Measurements from ENCODE around the gene ITGAE.
"Not testable (repeated sequence)": the region's sequence is repeated elsewhere in the genome, so short reads cannot be mapped to it uniquely, and the experiment has no call there.

Gene ITGAE

DNA sequence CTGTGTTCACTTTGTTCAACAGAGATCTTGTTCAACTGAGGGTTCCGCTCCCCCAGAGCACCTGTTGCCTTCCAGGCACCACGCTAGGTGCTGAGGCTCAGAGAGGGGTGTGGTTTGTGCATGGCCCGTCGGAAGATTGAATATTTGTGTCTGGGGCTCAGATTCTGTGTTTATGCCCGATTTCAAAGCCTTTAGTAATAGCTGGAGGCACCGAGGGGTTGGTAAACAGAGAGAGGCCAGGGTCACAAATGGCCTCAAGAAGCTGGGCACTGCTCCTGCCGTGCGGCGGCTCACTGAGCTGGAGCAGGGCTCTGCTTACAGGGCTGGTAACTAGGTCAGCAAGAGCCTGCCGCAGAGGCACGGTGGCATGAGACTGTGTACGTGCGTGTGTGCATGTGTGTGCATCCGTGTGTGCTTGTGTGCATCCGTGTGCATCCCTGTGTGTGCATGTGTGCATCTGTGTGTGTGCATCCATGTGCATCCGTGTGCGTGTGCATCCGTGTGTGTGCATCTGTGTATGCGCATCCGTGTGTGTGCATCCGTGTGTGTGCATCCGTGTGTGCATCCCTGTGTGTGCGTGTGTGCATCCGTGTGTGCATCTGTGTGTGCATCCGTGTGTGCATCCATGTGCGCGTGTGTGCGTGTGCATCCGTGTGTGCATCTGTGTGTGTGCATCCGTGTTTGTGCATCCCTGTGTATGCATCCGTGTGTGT lies 5.4 kb downstream of the ITGAE start:
- Histone ChIP-seq H3K36me3 (no peaks in the 10 kb centered on the region), H3K9me3 (ENCODE audit: severe bottlenecking) (no peaks in the 10 kb centered on the region), H3K4me3 (ENCODE audit: low read depth, low read length) (no peak overlapping the region), H3K27ac (no peak overlapping the region), H3K27me3 (ENCODE audit: insufficient read depth, low read depth, severe bottlenecking) (no peaks in the 10 kb centered on the region)
- DNase-seq: no peak
- TF ChIP-seq, protein P1, sequence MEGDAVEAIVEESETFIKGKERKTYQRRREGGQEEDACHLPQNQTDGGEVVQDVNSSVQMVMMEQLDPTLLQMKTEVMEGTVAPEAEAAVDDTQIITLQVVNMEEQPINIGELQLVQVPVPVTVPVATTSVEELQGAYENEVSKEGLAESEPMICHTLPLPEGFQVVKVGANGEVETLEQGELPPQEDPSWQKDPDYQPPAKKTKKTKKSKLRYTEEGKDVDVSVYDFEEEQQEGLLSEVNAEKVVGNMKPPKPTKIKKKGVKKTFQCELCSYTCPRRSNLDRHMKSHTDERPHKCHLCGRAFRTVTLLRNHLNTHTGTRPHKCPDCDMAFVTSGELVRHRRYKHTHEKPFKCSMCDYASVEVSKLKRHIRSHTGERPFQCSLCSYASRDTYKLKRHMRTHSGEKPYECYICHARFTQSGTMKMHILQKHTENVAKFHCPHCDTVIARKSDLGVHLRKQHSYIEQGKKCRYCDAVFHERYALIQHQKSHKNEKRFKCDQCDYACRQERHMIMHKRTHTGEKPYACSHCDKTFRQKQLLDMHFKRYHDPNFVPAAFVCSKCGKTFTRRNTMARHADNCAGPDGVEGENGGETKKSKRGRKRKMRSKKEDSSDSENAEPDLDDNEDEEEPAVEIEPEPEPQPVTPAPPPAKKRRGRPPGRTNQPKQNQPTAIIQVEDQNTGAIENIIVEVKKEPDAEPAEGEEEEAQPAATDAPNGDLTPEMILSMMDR (IDR thresholded peaks at IDR 0.05; ENCODE audit: low read depth, low read length): no peak

DNA sequence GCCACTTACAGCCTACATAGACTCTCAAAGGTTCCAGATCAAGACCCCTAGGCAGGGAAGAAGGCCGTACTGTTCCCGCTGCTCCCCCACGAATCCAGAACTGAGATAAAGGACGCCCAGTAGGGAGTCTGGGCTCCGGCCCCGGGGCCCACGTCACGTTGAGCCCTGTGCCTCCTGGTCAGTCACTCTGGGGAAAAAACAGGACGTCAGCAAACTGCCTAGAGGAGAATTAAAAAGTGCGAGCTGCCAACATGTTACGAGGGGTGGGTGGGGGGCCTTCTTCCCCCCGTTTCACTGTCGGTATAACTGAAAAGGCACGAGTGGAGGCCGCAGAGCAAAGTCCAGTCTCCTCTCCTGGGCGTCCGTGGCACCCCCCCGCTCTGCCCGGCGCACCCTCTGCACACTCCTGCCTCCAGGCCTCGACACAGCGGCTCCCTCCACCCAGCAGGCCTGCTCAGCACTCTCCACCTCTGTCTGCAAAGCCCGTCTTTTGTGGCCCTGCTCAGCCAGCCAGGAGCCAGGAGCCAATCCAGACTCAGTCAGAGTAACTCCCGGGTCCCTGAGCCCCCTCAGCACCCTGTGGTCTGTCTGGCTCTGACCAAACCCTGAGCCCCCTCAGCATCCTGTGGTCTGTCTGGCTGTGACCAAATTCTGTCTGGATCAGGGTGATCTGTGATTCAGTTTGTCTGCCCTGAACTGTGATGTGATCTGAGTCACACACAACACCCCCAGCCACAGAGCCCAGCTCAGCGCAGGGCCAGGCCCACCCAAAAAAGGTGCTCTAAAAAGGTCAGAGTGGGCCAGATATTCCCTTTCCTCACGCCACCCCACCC lies 6.2 kb downstream of the ITGAE start:
- no peak for DNase-seq
- TF ChIP-seq, protein P1 (IDR thresholded peaks at IDR 0.05; ENCODE audit: low read depth, low read length): no peak
- no peaks in the 10 kb centered on the region for H3K9me3 ChIP-seq (ENCODE audit: severe bottlenecking)
- H3K27me3 ChIP-seq (ENCODE audit: insufficient read depth, low read depth, severe bottlenecking): no peaks in the 10 kb centered on the region
- no peaks in the 10 kb centered on the region for H3K36me3 ChIP-seq
- H3K4me3 ChIP-seq (ENCODE audit: low read depth, low read length): no peak overlapping the region
- no peak overlapping the region for H3K27ac ChIP-seq

DNA sequence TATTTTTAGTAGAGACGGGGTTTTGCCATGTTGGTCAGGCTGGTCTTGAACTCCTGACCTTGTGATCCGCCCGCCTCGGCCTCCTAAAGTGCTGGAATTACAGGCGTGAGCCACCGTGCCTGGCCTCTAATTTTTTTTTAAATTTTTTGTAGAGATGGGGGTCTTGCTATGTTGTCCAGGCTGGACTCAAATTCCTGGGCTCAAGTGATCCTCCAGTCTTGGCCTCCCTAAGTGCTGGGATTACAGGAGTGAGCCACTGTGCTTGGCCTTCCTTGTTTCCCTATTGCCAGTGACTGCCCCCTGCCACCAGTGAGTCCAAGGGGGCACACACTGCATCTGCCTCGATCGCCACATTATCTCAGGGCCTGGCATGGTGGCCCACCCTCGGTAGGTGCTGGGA lies 6.8 kb downstream of the ITGAE start:
- H3K27ac ChIP-seq; H3K36me3 ChIP-seq; H3K4me3 ChIP-seq (ENCODE audit: low read depth, low read length); H3K9me3 ChIP-seq (ENCODE audit: severe bottlenecking); H3K27me3 ChIP-seq (ENCODE audit: insufficient read depth, low read depth, severe bottlenecking); DNase-seq: not testable (repeated sequence)

DNA sequence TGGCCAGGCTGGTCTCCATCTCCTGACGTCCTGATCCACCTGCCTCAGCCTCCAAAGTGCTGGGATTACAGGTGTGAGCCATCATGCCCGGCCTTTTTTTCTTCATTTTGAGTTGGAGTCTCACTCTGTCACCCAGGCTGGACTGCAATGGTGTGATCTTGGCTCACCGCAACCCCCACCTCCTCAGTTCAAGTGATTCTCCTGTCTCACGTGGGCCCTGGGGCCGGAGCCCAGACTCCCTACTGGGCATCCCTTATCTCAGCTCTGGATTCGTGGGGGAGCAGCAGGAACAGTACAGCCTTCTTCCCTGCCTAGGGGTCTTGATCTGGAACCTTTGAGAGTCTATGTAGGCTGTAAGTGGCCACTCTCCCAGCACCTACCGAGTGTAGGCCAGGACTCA lies 7.7 kb downstream of the ITGAE start:
- H3K27me3 ChIP-seq (ENCODE audit: insufficient read depth, low read depth, severe bottlenecking): not testable (repeated sequence)

DNA sequence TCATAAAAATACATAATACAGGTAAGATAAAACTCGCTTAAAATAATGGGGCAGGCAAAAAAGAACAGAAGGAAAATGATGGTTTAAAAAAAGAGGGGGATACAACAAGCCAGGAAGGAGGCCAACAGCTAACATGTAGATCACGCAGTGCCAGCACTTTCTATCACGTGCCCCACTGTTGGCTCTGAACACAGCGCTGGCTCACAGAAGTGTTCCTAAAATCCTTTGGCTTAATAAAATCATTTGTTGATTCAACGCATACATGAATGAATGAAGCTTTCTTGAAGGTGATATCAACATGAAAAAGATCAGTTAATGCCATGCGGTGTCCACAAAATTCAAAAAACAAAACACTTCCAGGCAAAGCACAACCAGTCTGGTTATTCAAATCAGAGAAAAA lies 8.5 kb downstream of the ITGAE start:
- no peak for DNase-seq
- Histone ChIP-seq H3K4me3 (ENCODE audit: low read depth, low read length) (no peak overlapping the region), H3K27me3 (ENCODE audit: insufficient read depth, low read depth, severe bottlenecking) (no peaks in the 10 kb centered on the region), H3K9me3 (ENCODE audit: severe bottlenecking) (no peaks in the 10 kb centered on the region), H3K36me3 (no peaks in the 10 kb centered on the region), H3K27ac (no peak overlapping the region)
- TF ChIP-seq, protein P1 (IDR thresholded peaks at IDR 0.05; ENCODE audit: low read depth, low read length): no peak

More for the DNA sequence above, 7.7 kb downstream of the ITGAE start:
- not testable (repeated sequence) for DNase-seq; H3K36me3 ChIP-seq; H3K9me3 ChIP-seq (ENCODE audit: severe bottlenecking); H3K27ac ChIP-seq; H3K4me3 ChIP-seq (ENCODE audit: low read depth, low read length)

DNA sequence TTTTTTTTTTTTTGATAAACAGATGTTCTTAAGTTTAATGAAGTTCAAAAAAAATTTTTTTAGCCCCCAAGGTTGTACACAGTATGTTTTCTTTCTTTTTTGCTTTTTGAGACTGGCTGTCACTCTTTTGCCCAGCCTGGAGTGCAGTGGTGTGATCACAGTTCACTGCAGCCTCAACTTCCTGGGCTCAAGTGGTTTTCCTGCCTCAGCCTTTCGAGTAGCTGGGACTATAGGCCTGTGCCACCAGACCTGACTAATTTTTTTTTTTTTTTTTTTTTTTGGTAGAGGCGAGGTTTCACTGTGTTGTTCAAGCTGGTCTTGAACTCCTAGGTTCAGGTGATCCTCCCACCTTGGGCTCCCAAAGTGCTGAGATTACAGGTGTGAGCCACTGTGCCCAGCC lies 12.8 kb downstream of the ITGAE start:
- TF ChIP-seq, protein P1 (IDR thresholded peaks at IDR 0.05; ENCODE audit: low read depth, low read length): no peak

DNA sequence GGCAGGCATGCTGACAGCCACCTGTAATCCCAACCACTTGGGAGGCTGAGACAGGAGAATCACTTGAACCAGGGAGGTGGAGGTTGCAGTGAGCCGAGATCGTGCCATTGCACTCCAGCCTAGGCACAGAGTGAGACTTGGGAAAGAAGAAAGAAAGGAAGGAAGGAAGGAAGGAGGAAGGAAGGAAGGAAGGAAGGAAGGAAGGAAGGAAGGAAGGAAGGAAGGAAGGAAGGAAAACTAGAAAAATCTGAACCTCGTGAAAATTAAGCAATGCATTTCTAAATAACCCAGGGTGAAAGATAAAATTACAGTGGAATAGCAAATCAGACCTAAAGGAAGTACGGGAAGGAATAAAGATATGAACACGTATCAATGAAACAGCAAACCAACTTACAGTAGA lies 15.7 kb downstream of the ITGAE start:
- not testable (repeated sequence) for DNase-seq; H3K4me3 ChIP-seq (ENCODE audit: low read depth, low read length); H3K36me3 ChIP-seq; H3K9me3 ChIP-seq (ENCODE audit: severe bottlenecking); H3K27me3 ChIP-seq (ENCODE audit: insufficient read depth, low read depth, severe bottlenecking); H3K27ac ChIP-seq

More for the DNA sequence above, 12.8 kb downstream of the ITGAE start:
- H3K9me3 ChIP-seq (ENCODE audit: severe bottlenecking): no peaks in the 10 kb centered on the region
- H3K4me3 ChIP-seq (ENCODE audit: low read depth, low read length): no peak overlapping the region
- no peaks in the 10 kb centered on the region for H3K36me3 ChIP-seq
- H3K27ac ChIP-seq: no peak overlapping the region
- no peak for DNase-seq
- H3K27me3 ChIP-seq (ENCODE audit: insufficient read depth, low read depth, severe bottlenecking): no peaks in the 10 kb centered on the region
